Stimulated activated CD8-positive, alpha-beta memory T cell treated with anti-CD3 and anti-CD28 coated beads, Interleukin-4, amount 100 ng/mL, for 48 hours (primary cell): ENCODE data around the gene DIAPH1.

ENCODE experiments used
- DNase-seq: peaks from one replicate; pipeline ENCODE4 v3.0.0-alpha.2; 2020

The DIAPH1 gene

GRCh38 chr5:141494761-141495452, 123.9 kb downstream of the DIAPH1 start:
- DNase-seq = no peak

DNA sequence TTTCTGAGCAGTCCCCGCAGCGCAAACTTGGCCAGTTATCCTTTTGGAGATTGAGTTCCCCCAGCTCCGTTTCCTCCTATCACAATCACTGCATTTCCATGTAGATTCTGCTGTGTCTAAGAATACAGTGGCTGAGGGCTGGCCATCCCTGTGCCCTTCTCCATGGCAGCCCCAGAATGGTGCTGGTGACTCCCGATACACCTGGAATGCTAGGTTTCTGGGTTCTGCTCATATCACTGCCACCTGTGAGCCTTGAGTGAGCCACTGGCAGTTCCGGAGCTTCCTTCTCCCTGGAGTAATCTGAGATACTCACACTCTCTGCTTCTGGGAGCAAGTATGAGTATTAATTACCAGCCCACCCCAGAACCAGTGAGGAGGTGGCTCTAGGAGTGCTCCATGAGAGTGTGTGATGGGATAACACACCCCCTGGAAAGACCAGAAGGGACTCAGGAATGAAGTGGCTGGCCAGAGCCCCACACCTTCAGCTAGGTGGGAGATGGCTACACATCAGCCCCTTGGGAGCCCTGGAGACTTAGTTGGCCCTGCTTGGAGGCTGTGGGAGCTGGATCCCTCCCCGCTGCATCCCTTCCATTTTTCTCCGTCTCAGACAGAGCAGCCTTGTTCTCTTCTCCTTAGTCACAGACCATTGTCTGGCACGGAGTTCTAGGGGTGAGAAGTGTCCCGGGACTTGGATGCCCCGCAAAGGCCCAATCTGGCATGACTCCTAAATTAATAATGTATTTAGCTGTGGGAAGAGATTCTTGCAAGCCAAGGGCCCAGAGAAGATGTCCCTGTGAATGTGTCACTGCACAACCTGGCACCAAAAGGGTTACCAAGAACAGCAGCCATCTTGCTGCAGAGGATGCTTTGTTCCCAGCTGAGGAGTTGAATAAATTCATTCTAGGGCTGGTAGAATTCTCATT, 125.0 kb downstream of the DIAPH1 start:
- DNase-seq = no peak

DNA sequence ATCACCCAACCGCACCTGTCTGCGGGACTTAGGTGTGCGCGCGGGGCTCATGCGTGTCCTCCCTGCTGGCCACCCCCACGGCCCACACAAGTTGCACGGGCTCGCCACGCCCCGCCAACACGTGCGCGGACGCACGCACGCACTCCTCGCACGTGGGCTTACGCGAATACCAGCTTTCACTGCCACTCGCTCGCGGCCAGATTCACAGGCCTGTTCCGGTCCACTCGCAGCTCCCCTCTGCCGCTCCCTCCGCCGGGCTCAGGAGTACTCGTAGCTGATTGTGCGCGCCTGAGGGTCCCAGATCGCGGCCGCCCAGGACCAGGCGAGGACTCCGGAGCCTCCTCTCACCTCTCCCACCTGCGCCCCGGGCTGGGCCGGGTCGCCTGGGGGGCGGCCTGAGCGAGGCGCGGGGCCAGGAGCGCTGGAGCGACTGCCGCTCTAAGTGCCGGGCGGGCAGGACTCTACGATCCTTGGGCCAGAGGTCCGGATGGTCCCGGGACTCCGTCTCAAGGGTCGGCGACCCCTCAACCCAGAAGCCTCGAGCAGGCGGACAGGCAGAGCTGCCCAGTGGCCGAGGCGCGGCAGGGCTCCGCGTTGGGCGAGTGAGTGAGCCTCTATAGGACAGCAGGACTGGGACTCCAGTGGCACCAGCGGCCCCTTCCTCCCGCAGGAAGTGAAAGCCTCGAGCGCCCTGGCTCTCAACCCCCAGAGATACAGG, 126.5 kb downstream of the DIAPH1 start:
- DNase-seq = no peak

DNA sequence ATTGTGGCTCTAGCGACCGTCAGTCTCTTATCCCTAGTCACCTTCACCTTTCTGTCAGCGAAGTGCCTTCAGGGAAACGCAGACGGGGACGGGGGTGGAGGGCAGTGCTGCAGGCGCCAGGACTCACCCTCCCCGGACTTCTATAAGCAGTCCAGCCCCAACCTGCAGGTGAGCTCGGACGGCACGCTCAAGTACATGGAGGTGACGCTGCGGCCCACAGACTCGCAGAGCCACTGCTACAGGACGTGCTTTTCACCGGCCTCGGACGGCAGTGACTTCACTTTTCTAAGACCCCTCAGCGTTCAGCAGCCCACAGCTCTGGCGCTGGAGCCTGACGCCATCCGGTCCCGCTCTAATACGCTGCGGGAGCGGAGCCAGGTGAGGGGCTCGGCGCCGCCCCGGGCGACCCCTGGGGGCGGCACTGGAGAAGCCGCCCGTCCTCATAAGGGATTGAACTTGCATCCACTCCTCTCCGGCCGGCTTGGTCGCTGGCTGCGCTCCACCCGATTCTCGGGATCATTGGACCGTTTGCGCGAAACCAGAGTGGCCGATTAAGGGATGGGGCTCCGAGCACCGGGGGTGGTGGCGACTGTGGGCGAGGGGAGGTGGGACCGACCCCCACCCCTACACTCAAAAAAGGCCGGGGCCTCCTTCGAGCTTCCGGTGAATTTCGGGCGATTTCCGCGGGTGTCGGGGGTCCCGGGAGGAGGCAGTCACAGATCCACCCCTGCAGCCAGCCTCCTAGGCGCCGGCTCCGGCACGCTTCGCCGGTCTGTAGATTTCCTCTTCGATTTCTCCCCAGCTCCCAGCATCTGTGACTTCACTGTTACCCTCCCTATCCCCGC, 127.3 kb downstream of the DIAPH1 start:
- no peak for DNase-seq

- DNase-seq = no peak
These were observed 128.0 kb downstream of the DIAPH1 start for GRCh38 chr5:141490771-141491170.

- DNase-seq = no peak
These were observed 128.5 kb downstream of the DIAPH1 start for GRCh38 chr5:141490271-141490670.

DNA sequence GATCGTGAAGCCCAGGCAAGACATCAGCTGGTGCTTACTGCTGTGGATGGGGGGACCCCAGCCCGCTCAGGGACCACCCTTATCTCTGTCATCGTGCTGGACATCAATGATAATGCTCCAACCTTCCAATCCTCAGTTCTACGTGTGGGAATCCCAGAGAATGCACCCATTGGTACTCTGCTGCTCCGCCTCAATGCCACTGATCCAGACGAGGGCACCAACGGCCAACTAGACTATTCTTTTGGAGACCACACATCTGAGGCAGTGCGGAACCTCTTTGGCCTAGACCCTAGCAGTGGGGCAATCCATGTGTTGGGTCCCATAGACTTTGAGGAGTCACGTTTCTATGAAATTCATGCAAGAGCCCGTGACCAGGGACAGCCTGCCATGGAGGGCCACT, 129.0 kb downstream of the DIAPH1 start:
- DNase-seq = no peak

DNA sequence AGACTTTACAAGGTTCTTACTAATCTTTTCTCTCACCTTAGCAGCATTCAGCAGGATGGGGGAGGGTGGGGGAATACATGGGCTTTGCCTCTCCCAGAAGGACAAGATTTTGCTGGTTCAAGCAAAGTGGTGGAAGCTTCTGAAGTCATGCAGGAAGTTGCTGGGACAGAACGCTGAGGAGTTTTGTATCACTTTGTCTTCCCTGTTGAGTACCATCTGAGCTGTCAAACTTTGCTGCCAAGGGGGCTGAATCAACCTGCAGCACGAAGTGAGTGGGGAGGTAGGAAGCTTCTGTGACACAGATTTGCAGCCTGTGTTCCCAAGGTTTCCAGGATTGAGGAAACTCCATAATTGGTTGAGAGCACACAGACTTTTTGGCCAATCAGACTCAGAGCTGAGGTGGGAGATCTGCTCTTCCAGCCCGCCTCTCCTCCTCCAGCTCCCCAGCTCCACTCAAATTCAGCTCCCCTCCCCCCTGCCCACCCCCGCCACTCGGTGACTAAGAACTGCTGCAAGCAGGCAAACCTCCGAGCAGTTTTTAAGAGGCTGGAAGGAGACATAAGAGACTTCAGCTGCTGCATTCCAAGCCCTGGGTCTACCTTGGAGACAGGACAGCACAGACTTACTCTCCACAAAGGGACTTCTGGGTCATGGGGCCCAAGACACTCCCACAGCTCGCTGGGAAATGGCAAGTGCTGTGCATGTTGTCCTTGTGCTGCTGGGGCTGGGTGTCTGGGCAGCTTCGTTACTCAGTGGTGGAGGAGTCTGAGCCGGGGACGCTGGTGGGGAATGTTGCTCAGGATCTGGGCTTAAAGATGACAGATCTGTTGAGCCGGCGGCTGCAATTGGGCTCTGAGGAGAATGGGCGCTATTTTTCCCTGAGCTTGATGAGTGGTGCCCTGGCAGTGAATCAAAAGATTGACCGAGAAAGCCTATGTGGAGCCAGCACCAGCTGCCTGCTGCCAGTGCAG, 129.9 kb downstream of the DIAPH1 start, which contains the start of gene PCDHGC5:
TSS of gene PCDHGC5 (plus strand) at position 491 of the 971 bp plus-strand sequence. CDS start at position 651, 160 bp downstream.
- DNase-seq = no peak

DNA sequence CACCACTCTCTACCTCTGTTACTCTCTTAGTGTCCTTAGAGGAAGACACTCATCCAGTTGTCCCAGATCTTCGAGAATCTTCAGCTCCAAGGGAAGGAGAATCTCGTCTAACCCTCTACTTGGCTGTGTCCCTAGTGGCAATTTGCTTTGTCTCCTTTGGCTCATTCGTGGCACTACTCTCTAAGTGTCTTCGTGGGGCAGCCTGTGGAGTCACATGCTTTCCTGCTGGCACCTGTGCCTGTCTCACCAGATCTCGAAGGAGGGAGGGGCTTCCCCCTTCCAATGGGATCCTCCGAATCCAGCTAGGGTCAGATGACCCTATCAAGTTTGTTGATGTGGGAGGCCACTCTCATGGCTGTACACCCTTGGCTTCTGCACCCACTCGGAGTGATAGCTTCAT, 131.7 kb downstream of the DIAPH1 start:
- no peak for DNase-seq

GRCh38 chr5:141486091-141486490, 132.7 kb downstream of the DIAPH1 start:
- DNase-seq = no peak

DNA sequence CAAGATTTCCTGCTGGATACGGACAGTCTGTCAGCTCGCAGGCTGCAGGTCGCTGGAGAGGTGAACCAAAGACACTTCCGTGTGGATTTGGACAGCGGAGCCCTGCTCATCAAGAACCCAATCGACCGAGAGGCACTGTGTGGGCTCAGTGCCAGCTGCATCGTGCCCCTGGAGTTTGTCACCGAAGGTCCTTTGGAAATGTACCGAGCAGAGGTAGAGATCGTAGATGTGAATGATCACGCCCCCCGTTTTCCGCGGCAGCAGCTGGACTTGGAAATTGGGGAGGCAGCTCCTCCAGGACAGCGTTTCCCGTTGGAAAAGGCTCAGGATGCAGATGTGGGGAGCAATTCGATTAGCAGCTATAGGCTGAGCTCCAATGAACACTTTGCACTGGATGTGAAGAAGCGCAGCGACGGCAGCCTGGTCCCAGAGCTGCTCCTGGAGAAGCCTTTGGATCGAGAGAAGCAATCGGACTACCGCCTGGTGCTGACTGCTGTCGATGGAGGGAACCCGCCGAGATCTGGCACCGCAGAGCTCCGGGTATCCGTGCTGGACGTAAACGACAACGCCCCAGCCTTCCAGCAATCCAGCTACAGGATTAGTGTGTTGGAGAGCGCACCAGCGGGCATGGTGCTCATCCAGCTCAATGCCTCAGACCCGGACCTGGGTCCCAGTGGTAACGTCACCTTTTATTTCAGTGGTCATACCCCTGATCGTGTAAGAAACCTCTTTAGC, 133.3 kb downstream of the DIAPH1 start:
- DNase-seq = no peak

GRCh38 chr5:141484641-141485311, 134.0 kb downstream of the DIAPH1 start, which contains the start of gene PCDHGC4:
TSS of gene PCDHGC4 (plus strand) at chr5:141485030. CDS start at chr5:141485174, 144 bp downstream.
- DNase-seq = no peak

DNA sequence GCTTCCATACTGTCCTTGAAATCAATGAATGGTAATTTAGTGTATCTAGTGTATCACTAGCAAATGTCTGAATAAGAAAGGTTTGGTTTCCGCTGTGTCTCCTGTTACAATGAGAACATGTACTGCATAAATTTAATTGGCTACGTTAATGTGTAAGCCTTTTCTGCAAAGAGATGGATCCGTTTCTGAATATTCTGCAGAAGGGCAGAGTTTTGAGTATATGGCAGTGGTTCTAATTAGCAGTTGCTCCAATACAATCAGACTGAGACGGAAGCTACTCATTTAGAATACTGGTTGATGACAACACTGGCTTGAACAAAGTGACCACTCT, 134.5 kb downstream of the DIAPH1 start:
- DNase-seq = no peak

DNA sequence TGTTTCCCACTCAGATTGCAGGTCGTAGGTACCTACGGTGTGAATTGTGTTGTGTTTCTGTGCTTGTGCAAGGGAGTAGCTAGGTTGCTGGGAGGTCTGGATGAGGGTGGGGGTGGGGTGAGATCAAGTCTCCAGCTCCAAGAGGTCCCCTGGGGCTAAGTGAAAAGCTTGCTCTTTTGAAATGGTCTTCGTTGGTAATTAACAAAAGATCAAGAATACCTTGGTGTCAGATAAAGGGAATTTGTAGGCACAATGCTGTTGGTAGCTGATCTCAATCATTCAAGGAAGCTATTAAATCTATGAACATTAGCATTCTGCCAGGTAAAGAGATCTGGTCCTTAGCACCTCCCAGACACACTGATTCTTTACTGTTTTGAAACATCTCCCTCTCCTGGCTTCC, 134.9 kb downstream of the DIAPH1 start:
- DNase-seq = no peak

DNA sequence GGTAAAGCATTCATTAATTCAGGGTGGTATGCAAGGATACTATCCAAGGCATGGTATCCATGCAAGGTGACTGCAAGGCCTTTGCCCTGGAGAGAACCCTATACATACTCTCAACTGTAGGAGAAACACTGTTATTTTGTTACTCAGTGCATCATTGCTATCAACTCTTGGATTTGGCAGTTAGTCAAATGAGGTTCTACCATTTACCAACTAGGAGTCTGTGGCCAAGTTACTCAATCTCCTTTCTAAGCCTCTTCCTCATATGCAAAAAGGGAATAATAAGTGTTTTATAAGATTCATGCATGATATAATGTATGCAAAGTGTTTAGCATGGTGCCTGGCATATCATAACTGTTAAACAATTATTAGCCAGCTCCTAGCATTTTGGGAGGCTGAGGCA, 139.0 kb downstream of the DIAPH1 start:
- DNase-seq = no peak

GRCh38 chr5:141478321-141478945, 140.4 kb downstream of the DIAPH1 start:
- DNase-seq = no peak

DNA sequence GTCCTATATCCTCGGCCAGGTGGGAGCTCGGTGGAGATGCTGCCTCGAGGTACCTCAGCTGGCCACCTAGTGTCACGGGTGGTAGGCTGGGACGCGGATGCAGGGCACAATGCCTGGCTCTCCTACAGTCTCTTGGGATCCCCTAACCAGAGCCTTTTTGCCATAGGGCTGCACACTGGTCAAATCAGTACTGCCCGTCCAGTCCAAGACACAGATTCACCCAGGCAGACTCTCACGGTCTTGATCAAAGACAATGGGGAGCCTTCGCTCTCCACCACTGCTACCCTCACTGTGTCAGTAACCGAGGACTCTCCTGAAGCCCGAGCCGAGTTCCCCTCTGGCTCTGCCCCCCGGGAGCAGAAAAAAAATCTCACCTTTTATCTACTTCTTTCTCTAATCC, 141.0 kb downstream of the DIAPH1 start:
- no peak for DNase-seq

- DNase-seq = no peak
These were observed 141.7 kb downstream of the DIAPH1 start for GRCh38 chr5:141477044-141477575.
